Neural progenitor cell (in vitro differentiated cells): ENCODE results near the gene C2orf76. TPM values are rescaled to one million over a fixed set of nuclear protein-coding genes. Genes with fewer than 3 reads are reported as not detected.

Experiments
- DNase-seq: peaks from one replicate; pipeline ENCODE4 v3.0.0-alpha.2; 2016; ENCODE audit warnings: low spot score
- H2AFZ ChIP-seq: fragments of 200-600 bp; sonication (generic); replicated peaks from 2 replicates; pipeline ENCODE4 v1.6.1; 2016; ENCODE audit warnings: antibody characterized with exemption
- H3F3A ChIP-seq: fragments of 200-600 bp; sonication (generic); 2 replicates; pipeline ENCODE4 v1.6.1; 2016; ENCODE audit warnings: antibody characterized with exemption, low read depth
- H3K27ac ChIP-seq: fragments of 200-600 bp; sonication (generic); 2 replicates; pipeline ENCODE4 v1.5.1; 2016; ENCODE audit warnings: mild to moderate bottlenecking
- H3K27me3 ChIP-seq: fragments of 200-600 bp; sonication (generic); 2 replicates; pipeline ENCODE4 v1.6.1; 2016; ENCODE audit warnings: mild to moderate bottlenecking, moderate library complexity
- H3K36me3 ChIP-seq: fragments of 200-600 bp; sonication (generic); 2 replicates; pipeline ENCODE4 v1.5.1; 2016
- H3K4me1 ChIP-seq: fragments of 200-600 bp; sonication (generic); 2 replicates; pipeline ENCODE4 v1.6.1; 2016; ENCODE audit warnings: mixed run types
- H3K4me2 ChIP-seq: fragments of 200-600 bp; sonication (generic); 2 replicates; pipeline ENCODE4 v1.6.1; 2016
- H3K4me3 ChIP-seq: fragments of 200-600 bp; sonication (generic); 2 replicates; pipeline ENCODE4 v1.5.1; 2016
- H3K79me2 ChIP-seq: fragments of 200-600 bp; sonication (generic); 2 replicates; pipeline ENCODE4 v1.6.1; 2016; ENCODE audit warnings: low read depth
- H3K9ac ChIP-seq: fragments of 200-600 bp; sonication (generic); 2 replicates; pipeline ENCODE4 v1.6.1; 2016
- H3K9me3 ChIP-seq: fragments of 200-600 bp; sonication (generic); 2 replicates; pipeline ENCODE4 v1.5.1; 2016; ENCODE audit warnings: low read depth
- H4K20me1 ChIP-seq: fragments of 200-600 bp; sonication (generic); 2 replicates; pipeline ENCODE4 v1.6.1; 2016; ENCODE audit warnings: low read depth
- H3K27ac Mint-ChIP-seq: 3 replicates; pipeline ENCODE4 v1.8.0; 2021; ENCODE audit warnings: mixed read lengths
- H3K27me3 Mint-ChIP-seq: 2 replicates; pipeline ENCODE4 v1.8.0; 2022; ENCODE audit warnings: low read depth, mild to moderate bottlenecking, inconsistent platforms, moderate library complexity, mixed read lengths; ENCODE audit not compliant: insufficient read depth
- H3K36me3 Mint-ChIP-seq: 3 replicates; pipeline ENCODE4 v1.8.0; 2021; ENCODE audit warnings: mixed read lengths
- H3K4me1 Mint-ChIP-seq: 3 replicates; pipeline ENCODE4 v1.8.0; 2021; ENCODE audit warnings: mixed read lengths
- H3K4me3 Mint-ChIP-seq: 3 replicates; pipeline ENCODE4 v1.8.0; 2021; ENCODE audit warnings: mild to moderate bottlenecking, moderate library complexity, mixed read lengths
- H3K9me3 Mint-ChIP-seq: 3 replicates; pipeline ENCODE4 v1.8.0; 2020; ENCODE audit warnings: mixed read lengths
- EZH2 ChIP-seq: fragments of 200-600 bp; sonication (generic); IDR thresholded peaks from 2 replicates; pipeline ENCODE4 v1.6.1; 2017; ENCODE audit warnings: antibody characterized with exemption, mild to moderate bottlenecking, moderate library complexity
- EZH2phosphoT487 ChIP-seq: fragments of 200-600 bp; sonication (generic); IDR thresholded peaks from 2 replicates; pipeline ENCODE4 v1.6.1; 2017; ENCODE audit warnings: antibody characterized with exemption
- total RNA-seq: library from RNA; depleted of rRNA; stranded (reverse); fragments of >200 nt; gene quantifications from 2 replicates; pipeline ENCODE4 v1.2.3, GENCODE V29; 2015; ENCODE audit warnings: low replicate concordance
- TF ChIP-seq, protein P1 (sequence below): fragments of 200-600 bp; sonication (generic); IDR thresholded peaks from 2 replicates; pipeline ENCODE4 v1.5.1; 2017; ENCODE audit warnings: antibody characterized with exemption, mild to moderate bottlenecking

Gene C2orf76
- total RNA-seq, 1 donor from 2014 or later, result 16.8 TPM

DNA sequence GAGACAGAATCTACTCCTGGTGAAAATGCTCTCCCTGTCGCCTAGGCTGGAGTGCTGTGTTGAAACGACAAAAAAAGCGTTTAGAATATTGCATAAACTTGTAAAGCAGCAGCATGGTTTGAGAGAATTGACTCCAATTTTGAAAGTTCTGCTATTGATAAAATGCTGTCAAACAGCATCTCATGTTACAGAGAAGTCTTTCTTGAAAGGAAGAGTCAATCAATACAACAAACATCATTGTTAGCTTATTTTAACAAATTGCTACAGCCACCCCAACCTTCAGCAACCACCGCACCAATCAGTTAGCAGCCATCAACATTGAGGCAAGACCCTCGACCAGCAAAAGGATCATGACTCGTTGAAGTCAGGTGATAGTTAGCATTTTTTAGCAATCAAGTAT lies 6.9 kb downstream of the C2orf76 start:
- Histone ChIP-seq H3K9ac (no peak overlapping the region), H2AFZ (no peak overlapping the region), H3K9me3 (no peaks in the 10 kb centered on the region), H4K20me1 (peaks cover under 1% of the 10 kb centered on the region), H3K27ac (no peak overlapping the region), H3K4me2 (no peak overlapping the region), H3K4me1 (peaks cover 2% of the 10 kb centered on the region), H3F3A (no peaks in the 10 kb centered on the region), H3K27me3 (no peaks in the 10 kb centered on the region), H3K79me2 (peaks cover 10% of the 10 kb centered on the region), H3K36me3 (no peaks in the 10 kb centered on the region), H3K4me3 (no peak overlapping the region)
- no peak for DNase-seq
- Mint-ChIP-seq H3K36me3 (peaks cover 2% of the 10 kb centered on the region), H3K4me3 (no peak overlapping the region), H3K27me3 (no peaks in the 10 kb centered on the region), H3K4me1 (no peaks in the 10 kb centered on the region), H3K27ac (no peak overlapping the region), H3K9me3 (peaks cover 3% of the 10 kb centered on the region)
- no peak for TF ChIP-seq EZH2phosphoT487
- TF ChIP-seq EZH2, result no peak
- TF ChIP-seq, protein P1, sequence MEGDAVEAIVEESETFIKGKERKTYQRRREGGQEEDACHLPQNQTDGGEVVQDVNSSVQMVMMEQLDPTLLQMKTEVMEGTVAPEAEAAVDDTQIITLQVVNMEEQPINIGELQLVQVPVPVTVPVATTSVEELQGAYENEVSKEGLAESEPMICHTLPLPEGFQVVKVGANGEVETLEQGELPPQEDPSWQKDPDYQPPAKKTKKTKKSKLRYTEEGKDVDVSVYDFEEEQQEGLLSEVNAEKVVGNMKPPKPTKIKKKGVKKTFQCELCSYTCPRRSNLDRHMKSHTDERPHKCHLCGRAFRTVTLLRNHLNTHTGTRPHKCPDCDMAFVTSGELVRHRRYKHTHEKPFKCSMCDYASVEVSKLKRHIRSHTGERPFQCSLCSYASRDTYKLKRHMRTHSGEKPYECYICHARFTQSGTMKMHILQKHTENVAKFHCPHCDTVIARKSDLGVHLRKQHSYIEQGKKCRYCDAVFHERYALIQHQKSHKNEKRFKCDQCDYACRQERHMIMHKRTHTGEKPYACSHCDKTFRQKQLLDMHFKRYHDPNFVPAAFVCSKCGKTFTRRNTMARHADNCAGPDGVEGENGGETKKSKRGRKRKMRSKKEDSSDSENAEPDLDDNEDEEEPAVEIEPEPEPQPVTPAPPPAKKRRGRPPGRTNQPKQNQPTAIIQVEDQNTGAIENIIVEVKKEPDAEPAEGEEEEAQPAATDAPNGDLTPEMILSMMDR, result no peak

DNA sequence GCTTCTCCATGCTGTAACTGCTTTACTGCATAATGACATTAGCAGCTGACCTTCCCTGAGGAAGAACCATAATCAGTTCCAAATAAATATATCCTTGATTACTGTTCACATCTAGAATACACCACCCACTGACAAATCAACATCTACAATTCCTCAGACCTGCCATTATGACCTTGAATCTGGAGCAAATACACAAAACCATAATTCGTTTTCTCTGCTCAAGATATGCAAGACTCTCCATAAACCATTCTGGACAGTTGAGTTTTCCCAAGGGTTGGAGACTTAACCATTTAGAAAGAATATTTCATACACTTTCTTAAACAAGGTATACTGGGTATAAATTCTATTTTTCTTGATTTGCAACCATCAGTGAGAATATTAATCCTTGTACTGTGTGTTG lies 11.8 kb downstream of the C2orf76 start:
- no peak for DNase-seq
- H3K9me3 Mint-ChIP-seq, result peaks cover 3% of the 10 kb centered on the region
- H2AFZ ChIP-seq, result no peak overlapping the region
- H3K27ac Mint-ChIP-seq, result no peak overlapping the region
- no peaks in the 10 kb centered on the region for H3K79me2 ChIP-seq
- H3F3A ChIP-seq, result peaks cover 8% of the 10 kb centered on the region
- H3K4me1 ChIP-seq, result peaks cover 11% of the 10 kb centered on the region
- H3K36me3 Mint-ChIP-seq, result no peaks in the 10 kb centered on the region
- no peak overlapping the region for H3K4me2 ChIP-seq
- H3K27ac ChIP-seq, result no peak overlapping the region
- H3K4me3 Mint-ChIP-seq, result no peak overlapping the region
- H3K27me3 ChIP-seq, result no peaks in the 10 kb centered on the region
- peaks cover 6% of the 10 kb centered on the region for H3K4me1 Mint-ChIP-seq
- no peak overlapping the region for H3K9ac ChIP-seq
- no peaks in the 10 kb centered on the region for H4K20me1 ChIP-seq
- H3K4me3 ChIP-seq, result no peak overlapping the region
- no peaks in the 10 kb centered on the region for H3K27me3 Mint-ChIP-seq
- TF ChIP-seq, protein P1, result no peak
- TF ChIP-seq EZH2phosphoT487 (no peak), EZH2 (no peak)
- H3K9me3 ChIP-seq, result no peaks in the 10 kb centered on the region
- no peaks in the 10 kb centered on the region for H3K36me3 ChIP-seq

DNA sequence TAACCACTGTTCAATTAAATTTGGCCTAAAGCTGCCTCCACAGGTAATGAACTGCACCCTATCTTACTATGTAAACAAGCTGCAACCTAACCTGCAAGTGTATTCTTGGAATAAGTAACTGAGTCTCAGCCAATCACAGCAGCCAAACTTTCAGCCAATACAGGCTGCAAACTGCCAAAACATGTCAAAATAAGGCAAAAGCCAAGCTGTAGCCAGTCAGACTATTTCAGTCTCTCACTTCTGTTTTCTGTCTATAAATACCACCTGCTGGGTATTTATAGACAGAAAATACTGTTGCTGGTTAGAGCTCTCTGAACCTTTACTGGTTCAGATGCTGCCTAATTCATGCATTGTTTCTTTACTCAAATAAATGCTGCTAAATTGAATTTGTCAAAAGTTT lies 14.3 kb downstream of the C2orf76 start:
- Mint-ChIP-seq H3K27me3 (no peaks in the 10 kb centered on the region), H3K27ac (no peak overlapping the region), H3K9me3 (peaks cover 3% of the 10 kb centered on the region), H3K4me3 (no peak overlapping the region), H3K4me1 (peaks cover 9% of the 10 kb centered on the region), H3K36me3 (no peaks in the 10 kb centered on the region)
- H3F3A ChIP-seq, result peaks cover 8% of the 10 kb centered on the region
- H2AFZ ChIP-seq, result no peak overlapping the region
- no peaks in the 10 kb centered on the region for H3K79me2 ChIP-seq
- no peaks in the 10 kb centered on the region for H3K27me3 ChIP-seq
- H3K4me2 ChIP-seq, result no peak overlapping the region
- no peaks in the 10 kb centered on the region for H3K36me3 ChIP-seq
- peaks cover 14% of the 10 kb centered on the region for H3K4me1 ChIP-seq
- TF ChIP-seq, protein P1, result no peak
- TF ChIP-seq EZH2, result no peak
- TF ChIP-seq EZH2phosphoT487, result no peak
- no peak overlapping the region for H3K27ac ChIP-seq
- no peak overlapping the region for H3K4me3 ChIP-seq
- no peaks in the 10 kb centered on the region for H4K20me1 ChIP-seq
- DNase-seq, result no peak
- H3K9ac ChIP-seq, result no peak overlapping the region
- H3K9me3 ChIP-seq, result no peaks in the 10 kb centered on the region
